GM03348 (cell line): ENCODE data around the gene SH3D19.
"Not testable (repeated sequence)": the region's sequence is repeated elsewhere in the genome, so short reads cannot be mapped to it uniquely, and the experiment has no call there.

Experiments used
- DNase-seq: peaks from one replicate; pipeline ENCODE4 v3.0.0; 2012; ENCODE audit warnings: low spot score

SH3D19 gene

GRCh38 chr4:151098979-151099228, 226.5 kb downstream of the SH3D19 start:
- DNase-seq: no peak

DNA sequence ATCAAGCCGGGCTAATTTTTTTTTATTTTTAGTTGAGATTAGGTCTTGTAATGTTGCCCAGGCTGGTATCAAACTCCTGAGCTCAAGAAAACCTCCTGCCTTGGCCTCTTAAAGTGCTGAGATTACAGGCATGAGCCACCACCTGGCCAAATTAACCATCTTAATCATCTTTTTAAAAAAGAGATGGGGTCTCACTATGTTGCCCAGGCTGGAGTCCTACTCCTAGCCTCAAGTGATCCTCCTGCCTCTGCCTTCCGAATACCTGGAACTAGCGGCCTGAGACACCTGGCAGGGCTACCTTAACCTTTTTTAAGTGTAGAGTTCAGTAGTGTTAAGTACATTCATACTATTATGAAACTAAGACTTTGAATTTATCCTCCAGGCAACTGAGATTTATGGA, 227.6 kb downstream of the SH3D19 start:
- DNase-seq: no peak

DNA sequence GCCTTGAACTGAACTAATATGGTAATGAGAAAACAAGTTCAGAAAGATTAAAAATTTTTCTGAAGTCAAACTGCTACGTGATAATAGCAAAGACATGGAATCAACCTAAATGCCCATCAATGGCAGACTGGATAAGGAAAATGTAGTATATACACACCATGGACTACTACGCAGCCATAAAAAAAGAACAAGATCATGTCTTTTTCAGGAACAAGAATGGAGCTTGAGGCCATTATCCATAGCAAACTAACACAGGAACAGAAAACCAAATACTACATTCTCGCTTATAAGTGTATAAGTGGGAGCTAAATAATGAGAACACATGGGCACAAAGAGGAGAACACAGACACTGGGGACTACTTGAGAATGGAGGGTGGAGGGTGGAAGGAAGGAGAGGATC, 230.3 kb downstream of the SH3D19 start:
- DNase-seq: no peak

DNA sequence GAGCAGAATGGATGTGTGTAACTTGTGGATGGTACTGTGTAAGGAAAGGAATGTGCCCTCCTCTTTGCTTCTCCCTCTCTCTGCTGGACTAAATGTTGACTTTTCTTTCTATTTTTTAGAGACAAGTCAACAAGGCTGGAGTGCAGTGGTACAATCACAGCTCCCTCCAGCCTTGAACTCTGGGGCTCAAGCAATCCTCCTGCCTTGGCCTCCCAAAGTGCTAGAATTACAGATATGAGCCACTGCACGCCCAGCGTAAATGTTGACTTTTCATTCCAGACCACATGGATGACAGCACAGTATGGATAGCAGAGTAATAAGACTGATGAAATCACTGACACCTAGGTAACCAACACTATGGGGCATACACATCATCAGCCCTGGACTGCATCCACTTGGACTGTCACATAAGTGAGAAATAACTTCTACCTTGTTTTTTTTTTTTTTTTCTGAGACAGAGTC, 231.1 kb downstream of the SH3D19 start:
- no peak for DNase-seq

GRCh38 chr4:151093203-151093602, 232.2 kb downstream of the SH3D19 start:
- DNase-seq: no peak

- no peak for DNase-seq
Observed at GRCh38 chr4:151092488-151092887, 232.9 kb downstream of the SH3D19 start.

- DNase-seq: no peak
Observed at GRCh38 chr4:151091047-151091446, 234.4 kb downstream of the SH3D19 start.

GRCh38 chr4:151087467-151087866, 237.9 kb downstream of the SH3D19 start:
- no peak for DNase-seq

GRCh38 chr4:151077978-151078377, 247.4 kb downstream of the SH3D19 start:
- not testable (repeated sequence) for DNase-seq

GRCh38 chr4:151074416-151074916, 250.9 kb downstream of the SH3D19 start:
- DNase-seq: no peak
